Activated gamma-delta T cell treated with Interleukin-2 at 50 U/mL for 16 hours (primary cell): ENCODE results near the gene DDO.
"Not testable (repeated sequence)": the region's sequence is repeated elsewhere in the genome, so short reads cannot be mapped to it uniquely, and the experiment has no call there.

Experiments used
- DNase-seq: peaks from one replicate; pipeline ENCODE4 v3.0.0-alpha.2; 2020

The DDO gene, protein sequence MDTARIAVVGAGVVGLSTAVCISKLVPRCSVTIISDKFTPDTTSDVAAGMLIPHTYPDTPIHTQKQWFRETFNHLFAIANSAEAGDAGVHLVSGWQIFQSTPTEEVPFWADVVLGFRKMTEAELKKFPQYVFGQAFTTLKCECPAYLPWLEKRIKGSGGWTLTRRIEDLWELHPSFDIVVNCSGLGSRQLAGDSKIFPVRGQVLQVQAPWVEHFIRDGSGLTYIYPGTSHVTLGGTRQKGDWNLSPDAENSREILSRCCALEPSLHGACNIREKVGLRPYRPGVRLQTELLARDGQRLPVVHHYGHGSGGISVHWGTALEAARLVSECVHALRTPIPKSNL

DNA sequence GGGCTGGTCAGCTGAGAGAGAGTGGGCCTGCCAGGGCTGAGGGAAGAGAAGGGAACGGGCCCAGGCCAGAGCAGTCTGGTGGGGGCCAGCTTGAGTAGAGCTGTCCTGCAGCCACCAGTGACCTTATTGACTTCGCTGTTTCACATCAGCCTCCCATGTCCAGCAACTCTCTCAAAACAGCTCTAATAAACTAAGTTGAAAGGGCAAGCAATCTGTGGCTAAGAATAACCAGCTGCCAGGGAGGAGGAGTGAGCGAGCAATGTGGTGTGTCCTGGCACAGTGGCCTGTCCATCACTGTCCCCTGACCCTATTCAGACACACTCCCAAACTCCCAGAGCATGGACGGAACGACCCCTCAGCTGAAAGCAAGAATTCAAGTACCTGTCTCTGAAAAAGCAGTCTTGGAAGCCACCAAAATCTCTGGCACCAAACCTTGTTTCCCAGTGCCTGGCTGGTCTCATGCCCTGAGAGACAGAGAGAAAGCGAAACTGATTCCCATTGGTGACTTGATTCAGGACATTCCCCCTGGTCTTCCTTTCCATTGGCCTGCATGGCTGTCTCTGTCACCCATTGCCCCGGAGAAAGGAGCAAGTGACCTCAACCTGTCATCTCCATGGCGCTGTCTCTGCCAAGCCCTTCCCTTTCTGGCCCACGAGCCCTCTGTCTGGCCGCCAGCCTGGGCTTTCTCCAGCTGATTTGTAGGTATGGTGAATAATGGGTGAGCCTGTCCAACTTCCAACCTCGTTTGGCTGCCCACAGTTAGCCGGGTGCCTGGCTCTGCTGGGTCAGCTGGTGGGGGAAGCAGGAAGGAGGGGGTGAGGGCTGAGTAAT lies at the start of gene DDO:
Gene DDO (minus strand): TSS at position 490 of the 831 bp plus-strand sequence. CDS start 2,113 bp downstream, outside the sequence.
- DNase-seq: no peak

DNA sequence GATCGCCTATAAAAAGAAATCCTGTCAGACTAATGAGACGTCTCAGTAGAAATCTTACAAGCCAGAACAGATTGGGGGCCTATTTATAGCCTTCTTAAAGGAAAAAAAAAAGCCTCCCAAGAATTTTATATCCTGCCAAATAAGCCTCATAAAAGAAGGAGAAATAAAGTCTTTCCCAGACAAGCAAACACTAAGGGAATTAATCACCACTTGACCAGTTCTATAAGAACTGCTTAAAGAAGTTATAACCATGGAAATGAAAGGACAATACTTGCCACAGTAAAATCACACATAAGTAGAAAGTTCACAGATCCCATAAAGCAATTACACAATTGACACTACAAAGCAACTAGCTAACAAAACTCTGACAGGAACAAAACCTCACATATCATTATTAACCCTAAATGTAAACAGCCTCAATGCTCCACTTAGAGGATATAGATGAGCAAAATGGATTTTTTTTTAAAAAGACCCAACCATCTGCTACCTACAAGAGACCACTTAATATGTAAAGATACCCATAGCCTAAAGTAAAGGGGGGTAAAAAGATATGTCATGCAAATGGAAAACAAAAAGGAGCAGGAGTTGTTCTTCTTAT lies 47.6 kb upstream of the DDO start:
- DNase-seq: no peak

DNA sequence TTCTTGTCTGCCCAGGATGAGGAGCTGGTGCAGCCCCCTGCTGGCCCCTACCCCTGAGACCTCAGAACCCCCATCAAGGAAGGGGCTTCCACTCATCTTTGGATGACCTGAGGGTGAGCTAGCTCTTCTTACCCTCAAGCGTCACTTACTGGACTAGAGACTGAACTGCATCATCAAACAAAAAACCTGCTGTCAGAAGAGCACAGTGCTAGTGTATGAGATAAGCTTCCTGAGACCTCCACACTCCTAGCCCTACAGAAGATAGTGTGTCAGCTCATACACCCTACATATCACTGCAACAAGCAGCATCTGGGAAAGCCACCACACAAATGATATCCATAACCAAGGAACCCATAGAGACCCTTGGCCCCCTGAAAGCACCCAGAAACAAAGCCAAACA lies 46.0 kb upstream of the DDO start:
- no peak for DNase-seq

DNA sequence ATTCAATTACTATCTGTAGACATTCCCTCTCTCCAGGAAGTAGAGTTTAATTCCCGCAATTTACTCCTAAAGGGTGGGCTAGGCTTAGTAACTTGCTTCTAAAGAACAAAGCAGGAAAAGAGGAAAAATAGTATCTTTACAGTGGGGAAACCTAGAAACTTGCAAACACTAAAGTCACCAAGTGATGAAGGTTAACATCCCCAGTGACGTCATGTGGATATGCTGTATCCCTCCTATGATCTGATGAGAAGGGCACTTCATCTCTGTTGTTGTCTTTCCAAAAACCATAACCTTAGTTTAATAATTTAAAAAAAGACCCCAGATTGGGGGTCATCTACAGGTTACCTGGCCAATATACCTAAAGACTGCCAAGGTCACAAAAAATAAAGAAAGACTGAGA lies 43.8 kb upstream of the DDO start:
- DNase-seq: no peak

DNA sequence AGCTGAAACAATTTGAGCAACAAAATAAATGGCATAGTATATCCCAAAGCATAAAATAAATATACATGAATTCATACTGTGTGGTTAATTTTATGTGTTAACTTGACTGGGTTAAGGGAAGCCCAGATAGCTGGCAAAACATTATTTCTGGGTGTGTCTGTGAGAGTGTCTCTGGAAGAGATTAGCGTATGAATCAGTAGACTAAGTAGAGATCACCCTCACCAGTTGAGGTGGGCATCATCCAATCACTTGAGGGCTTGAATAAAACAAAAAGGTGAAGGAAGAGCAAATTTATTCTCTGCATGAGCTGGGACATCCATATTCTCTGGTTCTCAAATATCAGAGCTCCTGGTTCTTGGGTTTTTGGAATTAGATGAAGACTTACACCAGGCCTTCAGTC lies 43.1 kb upstream of the DDO start:
- no peak for DNase-seq

DNA sequence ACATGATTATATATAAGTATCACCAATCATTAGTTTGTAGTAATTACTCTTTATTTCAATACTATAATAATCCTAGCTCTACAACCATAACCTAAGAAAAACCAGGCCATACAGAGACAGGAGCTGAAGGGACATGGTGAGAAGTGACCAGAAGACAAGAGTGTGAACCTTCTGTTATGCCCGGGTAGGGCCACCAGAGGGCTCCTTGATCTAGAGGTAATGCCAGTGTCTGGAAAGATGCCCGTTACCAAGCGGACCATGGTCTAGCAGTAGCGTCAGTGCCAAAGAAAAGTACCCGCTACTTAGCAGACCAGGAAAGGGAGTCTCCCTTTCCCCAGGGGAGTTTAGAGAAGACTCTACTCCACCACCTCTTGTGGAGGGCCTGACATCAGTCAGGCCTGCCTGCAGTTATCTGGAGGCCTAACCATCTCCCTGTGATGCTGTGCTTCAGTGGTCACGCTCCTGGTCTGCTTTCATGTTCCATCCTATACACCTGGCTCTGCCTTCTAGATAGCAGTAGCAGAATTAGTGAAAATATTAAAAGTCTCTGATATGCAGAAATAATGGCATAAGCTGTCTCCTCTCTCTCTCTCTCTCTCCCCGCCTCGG lies 42.3 kb upstream of the DDO start:
- not testable (repeated sequence) for DNase-seq

DNA sequence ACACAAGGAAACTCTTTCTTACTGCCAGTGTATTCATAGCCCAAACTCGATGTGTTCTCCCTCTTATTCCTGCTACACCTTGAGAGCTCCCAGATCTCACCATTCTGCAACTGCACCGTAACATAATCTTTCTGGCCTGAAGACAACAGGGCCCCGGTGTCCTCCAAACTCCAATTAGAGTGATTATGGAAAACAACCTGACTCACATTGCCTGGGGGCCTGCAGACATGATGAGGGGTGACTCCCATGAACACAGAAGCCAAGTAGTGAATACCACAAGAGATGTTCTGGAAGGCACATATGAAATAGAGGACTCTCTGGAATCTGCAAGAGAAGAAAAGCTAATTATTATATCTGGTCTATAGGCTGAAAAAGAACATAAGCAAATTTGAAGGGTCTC lies 41.3 kb upstream of the DDO start:
- no peak for DNase-seq

DNA sequence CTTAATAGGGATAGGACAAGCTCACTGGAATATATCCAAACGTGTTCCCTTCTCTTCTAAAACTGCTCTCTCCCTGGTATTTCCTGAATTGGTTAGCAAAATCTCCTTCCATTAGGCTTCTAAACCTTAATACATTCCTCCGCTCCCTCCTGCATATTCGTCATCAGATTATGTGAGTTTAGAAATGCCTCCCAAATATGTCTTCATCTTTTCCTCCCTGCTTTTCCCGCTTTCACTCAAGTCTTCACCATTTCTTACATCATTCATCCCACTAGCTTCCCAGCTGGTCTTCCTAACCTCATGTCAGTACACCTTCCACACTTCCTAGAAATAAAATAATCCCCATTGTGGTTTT lies 34.1 kb upstream of the DDO start:
- DNase-seq: no peak

DNA sequence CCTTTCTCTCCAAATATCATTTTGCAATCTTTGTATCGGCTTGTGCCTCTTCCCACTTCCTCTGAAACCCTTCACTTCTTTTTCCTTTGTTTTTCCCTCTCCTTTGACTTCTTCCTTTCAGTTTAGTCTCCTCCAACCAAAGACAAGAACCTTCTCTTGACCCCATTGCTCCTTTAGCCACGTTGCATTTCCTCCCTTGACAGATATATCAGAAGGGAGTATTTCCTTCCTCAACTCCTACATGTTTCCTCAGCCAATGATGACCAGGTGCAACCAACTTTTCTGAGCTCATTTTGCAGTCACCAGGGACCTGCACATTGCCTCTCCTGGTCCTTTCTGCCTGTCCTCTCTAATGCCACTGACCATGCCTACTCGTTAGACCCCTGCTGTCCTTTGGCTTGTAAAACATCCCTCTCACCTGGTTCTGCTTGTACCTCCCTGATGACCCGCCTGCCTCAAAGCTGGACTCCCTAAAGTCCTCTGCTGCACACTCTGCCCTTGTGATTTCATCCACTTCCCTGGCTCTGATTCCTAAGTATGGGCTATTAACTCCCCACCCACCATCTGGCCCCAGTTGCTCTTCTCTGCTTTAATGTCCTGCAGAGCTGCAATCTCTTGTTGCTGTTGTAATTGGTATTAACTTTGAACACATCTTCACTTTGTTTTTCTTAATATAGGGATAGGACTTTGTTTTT lies 33.6 kb upstream of the DDO start:
- DNase-seq: no peak

DNA sequence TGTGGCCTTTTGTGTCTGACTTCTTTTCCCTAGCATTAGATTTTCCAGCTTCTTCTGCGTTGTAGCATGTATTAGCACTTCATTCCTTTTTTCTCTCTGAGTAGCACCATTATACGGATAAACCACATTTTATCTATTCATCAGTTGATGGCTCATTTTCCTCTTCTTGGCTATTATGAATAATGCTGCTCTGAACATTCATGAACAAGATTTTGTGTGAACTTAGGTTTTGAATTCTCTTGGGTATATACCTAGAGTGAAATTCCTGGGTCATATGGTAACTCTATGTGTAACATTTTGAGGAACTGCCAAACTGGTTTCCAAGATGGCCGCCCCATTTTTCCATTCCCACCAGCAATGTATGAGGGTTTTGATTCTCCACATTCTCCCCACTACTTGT lies 32.4 kb upstream of the DDO start:
- no peak for DNase-seq

DNA sequence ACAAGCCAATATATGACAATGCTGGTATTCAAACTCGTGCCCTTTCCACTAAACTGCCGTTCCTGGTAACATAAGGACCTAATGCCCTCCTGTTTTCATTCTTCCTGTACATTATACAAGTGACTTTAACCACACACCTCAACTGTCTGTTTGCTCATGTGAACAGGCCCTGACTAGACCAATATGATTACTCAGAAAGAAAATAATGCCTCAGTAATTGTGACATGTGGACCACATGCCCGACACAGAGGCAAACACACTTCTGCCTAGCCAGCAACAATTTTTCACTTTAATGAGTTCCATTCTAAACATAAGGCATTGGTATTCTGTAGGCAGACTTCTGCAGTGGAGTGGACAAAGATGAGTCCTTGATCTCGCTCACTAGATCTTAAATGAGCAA lies 31.0 kb upstream of the DDO start:
- DNase-seq: no peak

DNA sequence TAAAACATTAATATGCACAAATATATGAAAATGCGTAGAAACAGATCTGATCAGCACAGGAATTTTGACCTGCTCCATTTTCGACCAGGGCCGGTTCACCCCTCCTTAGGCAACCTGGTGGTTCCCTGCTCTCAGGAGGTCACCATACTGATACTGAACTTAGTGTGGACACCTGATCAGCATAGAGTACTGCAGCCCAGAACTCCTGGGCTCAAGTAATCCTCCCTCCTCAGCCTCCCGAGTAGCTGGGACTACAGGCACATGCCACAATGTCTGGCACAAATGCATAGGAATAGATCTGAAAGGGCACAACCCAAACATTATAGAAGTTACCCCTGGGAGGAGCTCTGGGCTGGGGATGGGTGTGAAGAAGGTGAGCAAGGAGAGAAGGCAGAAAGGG lies 24.7 kb upstream of the DDO start:
- no peak for DNase-seq

DNA sequence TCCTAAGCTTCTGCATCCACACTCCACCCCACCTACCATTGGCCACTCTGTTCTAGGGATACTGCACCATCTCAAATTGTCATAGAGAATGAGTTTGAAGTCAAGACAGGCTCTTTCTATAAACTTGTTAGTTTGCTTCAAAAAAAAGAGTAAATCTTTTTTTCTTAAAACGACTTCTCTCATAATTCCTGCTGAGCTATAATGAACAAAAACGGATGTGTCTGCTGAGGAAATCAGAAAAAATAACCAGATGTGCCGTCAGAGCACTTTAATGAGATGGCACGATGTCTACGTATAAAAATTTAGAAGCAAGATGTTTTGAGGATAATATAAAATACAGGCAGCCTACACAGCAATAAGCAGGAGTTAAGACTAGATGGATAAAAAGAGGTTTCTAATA lies 24.0 kb upstream of the DDO start:
- no peak for DNase-seq

DNA sequence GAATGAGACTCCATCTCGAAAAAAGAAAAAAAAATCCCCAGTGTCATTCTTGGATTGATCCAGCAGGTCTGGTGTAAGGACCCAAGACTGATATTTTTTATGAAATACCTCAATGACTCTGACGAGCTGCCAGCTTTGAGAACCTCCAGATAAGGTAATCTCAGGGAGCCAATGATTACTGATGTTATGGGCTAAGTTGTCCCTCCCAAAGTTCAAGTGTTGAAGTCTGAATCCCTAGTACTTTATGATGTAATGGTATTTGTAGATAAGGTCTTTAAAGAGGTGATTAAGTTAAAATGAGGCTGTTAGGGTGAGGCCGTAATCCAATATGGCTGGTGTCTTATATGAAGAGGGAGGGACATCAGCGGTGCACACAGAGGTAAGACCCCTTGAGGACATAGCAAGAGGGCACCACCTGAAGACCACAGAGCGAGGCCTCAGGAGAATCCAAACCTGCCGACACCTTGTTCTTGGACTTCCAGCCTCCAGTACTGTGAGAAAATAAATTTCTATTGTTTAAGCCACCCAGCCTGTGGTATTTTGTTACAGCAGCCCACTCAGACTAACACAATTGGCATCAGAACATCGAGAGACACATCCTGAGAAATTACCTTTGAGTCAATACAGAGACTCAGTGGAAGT lies 19.7 kb upstream of the DDO start:
- DNase-seq: no peak

DNA sequence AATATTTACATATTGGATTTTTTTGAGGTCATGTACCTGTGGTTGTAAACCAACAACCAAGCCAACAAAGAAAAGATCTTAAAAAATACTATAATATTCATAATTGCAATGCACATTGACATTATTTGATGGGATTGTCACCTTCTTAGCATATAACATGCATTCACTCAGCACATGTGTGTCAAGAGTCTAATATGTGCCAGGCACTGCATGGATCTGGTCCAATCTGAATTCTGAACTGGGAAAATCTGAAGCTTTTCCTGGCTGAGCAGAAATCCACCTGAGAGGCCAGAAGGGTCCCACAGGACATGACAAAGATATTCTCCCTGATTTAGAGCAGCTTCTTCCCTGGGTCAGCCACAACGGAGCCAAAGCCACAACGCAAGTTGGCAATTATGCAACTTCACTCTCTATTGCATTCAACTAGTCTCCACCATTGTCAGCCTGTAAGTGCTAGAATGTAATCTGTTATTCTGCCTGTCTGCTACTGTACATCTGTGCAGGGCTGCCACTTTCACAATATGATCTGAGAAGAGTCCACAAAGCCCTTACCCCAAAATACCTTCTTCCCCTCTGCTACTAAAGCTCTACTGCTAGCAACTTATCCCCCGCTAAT lies 17.0 kb upstream of the DDO start:
- no peak for DNase-seq

DNA sequence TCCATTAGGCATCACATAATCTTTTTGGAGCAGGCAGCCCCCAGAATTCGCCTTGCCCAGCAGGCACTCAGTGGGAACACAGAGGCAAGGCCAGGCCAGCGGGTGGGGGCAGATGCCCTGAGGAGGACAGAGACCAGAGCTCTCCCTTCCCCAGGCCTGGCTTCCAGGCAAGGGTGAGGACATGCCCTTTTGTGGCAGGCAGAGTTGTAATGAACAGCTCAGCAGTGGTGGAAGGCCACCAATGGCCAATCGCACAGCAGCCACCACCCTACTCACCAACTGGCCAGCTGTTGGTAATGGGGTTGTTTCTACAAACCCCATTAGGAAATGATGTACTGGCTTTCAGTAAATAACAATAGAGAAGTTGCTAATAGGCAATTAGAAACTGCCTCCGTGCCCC lies 15.4 kb upstream of the DDO start:
- no peak for DNase-seq

DNA sequence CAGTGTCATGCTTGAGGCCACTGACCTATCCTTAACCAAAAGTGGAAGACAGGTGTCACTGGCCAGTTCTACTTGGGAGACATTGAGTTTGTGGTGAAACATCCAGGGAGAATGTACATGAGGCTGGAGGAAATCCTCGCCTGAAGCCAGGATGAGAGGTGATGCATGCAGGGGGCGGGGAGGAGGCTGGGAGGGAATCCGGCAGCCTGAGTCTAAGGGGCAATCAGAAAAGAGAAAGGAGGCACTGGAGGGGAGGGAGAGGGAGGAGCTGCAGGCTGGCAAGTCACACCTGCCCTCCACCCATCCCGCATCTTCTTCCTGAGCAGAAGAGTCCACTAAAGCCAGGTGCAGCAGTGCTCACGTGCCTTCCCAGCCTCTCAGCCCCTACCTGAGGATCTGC lies 14.9 kb upstream of the DDO start:
- no peak for DNase-seq

DNA sequence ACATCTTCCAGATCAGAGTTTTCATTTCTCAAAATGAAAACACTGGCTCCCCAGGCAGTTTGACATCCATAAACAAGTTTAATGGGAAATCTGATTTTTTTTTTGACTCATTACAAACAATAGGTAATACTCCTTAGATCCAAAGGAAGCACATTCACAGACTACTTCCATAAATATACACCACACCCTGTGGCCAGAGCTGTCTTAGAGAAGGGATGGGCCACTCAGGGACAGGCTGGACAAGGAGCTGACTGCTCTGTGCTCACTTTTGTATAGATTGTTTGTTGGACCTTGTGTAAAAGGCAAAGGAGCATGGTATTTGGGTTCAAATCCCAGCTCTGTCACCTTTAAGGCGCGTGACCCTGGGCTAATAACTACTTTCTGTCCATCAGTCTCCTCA lies 12.8 kb upstream of the DDO start:
- no peak for DNase-seq

DNA sequence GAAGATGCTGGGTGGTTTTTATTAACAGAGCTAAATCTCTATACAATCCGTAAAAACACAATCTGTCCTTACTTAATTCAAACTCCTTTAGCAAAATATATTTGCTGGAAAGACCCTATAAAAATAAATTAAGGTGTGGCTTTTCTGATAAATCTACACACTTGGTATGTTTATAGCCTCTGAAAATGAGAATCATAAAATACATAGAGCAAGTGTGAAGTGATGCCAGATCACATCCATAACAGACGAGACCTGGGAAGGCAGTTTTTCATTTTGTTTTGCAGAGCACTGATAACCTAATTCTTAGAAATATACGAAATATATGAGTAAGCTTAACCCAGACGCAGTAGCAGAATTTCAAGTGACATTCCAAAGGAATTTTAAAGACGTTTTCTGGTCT lies 10.4 kb upstream of the DDO start:
- DNase-seq: no peak

DNA sequence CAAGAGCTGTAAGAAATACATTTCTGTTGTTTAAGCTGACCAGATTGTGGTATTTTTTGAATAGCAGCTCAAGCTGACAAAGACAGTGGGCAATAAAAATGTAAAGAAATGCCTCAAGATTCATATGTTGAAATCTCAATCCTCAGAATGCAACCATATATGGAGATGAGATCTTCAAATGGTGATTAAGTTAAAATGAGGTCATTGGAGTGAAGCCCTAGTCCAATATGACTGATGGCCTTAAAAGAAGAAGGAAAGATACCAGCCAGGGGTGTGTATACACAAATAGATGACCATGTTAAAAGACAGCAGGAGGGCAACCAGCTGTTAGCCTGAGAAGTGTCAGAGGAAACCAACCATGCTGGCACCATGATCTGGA lies 7.1 kb upstream of the DDO start:
- no peak for DNase-seq

DNA sequence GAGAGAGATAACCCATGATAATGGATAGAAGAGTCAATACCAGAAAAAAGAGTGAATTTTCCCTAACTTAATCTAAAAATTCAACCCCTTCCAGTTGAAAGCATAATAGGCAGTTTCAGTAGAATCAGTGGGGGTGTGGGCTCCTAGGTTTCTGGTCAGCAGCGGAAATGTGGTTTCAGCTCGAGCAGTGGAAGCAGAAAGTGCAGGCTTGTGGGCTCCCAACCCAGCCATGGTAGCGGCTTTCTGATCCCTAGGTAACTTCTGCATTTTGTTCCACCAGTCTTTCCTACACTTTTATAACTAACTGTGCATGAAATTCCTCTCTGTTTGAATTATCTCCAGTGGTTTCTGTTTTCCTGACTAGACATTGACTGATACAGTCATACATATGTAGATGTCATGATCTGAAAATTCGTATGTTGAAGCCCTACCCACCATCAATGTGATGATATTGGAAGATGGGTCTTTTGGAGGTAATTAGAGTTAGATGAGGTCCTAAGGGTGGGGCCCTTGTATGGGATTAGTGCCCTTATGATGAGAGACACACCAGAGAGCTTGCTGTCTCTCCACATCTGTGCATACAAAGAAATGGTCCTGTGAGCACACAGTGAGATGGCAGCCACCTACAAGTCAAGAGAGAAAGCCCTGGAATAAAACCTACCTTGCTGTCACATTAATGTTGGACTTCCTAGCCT lies 6.5 kb upstream of the DDO start:
- no peak for DNase-seq
